GM18520 (cell line): ENCODE measurements around the gene ANXA8L1.
"Not testable (repeated sequence)": the region's sequence is repeated elsewhere in the genome, so short reads cannot be mapped to it uniquely, and the experiment has no call there.

Source experiments
- ATAC-seq: cut with Tn5 transposase; IDR thresholded peaks from one replicate; pipeline ENCODE4 v1.9.1; 2021; ENCODE audit not compliant: unreplicated experiment

Gene ANXA8L1

GRCh38 chr10:46396441-46397279 lies 21.1 kb downstream of the ANXA8L1 start:
- ATAC-seq, result not testable (repeated sequence)

- ATAC-seq, result not testable (repeated sequence)
These were observed 22.2 kb downstream of the ANXA8L1 start for GRCh38 chr10:46397767-46398166.

GRCh38 chr10:46398212-46398886 lies 22.8 kb downstream of the ANXA8L1 start:
- ATAC-seq, result not testable (repeated sequence)

GRCh38 chr10:46409556-46409955 lies 34.0 kb downstream of the ANXA8L1 start:
- not testable (repeated sequence) for ATAC-seq

- not testable (repeated sequence) for ATAC-seq
These were observed 35.5 kb downstream of the ANXA8L1 start for GRCh38 chr10:46411123-46411522.

GRCh38 chr10:46412665-46413064 lies 37.1 kb downstream of the ANXA8L1 start:
- not testable (repeated sequence) for ATAC-seq

GRCh38 chr10:46415291-46415690 lies 39.7 kb downstream of the ANXA8L1 start:
- ATAC-seq, result peak; percentile 69

GRCh38 chr10:46418283-46418682 lies 42.7 kb downstream of the ANXA8L1 start:
- not testable (repeated sequence) for ATAC-seq

GRCh38 chr10:46419570-46420379 lies 44.2 kb downstream of the ANXA8L1 start:
- not testable (repeated sequence) for ATAC-seq

GRCh38 chr10:46423550-46423949 lies 48.0 kb downstream of the ANXA8L1 start:
- not testable (repeated sequence) for ATAC-seq

- ATAC-seq, result not testable (repeated sequence)
These were observed 65.4 kb downstream of the ANXA8L1 start for GRCh38 chr10:46440942-46441341.
